GM13977 (cell line): Measurements from ENCODE around the gene HSPA4.
"Not testable (repeated sequence)": the region's sequence is repeated elsewhere in the genome, so short reads cannot be mapped to it uniquely, and the experiment has no call there.

Experiments
- DNase-seq: peaks from one replicate; pipeline ENCODE4 v3.0.0; 2012; ENCODE audit warnings: low spot score
- in situ Hi-C: fragments of 300-500 bp; cut with MboI; formaldehyde crosslinking; loops from one replicate; pipeline ENCODE4 v1.12.0; 2022; ENCODE audit warnings: low sequenced_read_pairs, low pct_unique_long_range_greater_than_20kb, mixed read lengths, inconsistent platforms; ENCODE audit not compliant: unreplicated experiment
- TF ChIP-seq, protein P1 (sequence below): IDR thresholded peaks from 2 replicates; pipeline ENCODE4 v1.5.1; 2012; ENCODE audit warnings: mild to moderate bottlenecking, control low read depth; ENCODE audit not compliant: insufficient read depth; ENCODE audit errors: extremely low read depth, missing control alignments

The HSPA4 gene

DNA sequence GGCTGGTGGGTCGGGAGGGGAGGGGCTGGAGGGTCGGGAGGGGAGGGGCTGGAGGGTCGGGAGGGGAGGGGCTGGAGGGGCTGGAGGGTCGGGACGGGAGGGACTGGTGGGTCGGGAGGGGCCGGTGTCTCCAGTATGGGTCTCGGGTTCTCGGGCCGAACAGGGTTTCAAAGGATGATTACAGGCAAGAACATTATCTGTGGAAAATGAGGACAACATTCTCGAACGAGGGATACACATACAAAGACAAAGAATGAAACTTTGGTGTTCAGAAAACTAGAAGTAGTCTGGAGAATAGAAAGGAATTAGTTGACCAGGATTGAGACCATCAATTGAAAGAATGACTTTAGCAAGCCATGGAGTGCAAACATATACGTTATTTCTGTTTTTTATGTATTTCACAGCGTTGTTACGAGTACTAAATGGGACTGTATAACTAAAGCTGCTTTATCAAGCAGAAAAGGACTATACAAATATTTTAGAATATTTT lies 25.1 kb upstream of the HSPA4 start:
- no peak for DNase-seq
- in situ Hi-C loops, result no loop called here

GRCh38 chr5:133029416-133029815 lies 22.4 kb upstream of the HSPA4 start:
- DNase-seq, result no peak
- TF ChIP-seq, protein P1, sequence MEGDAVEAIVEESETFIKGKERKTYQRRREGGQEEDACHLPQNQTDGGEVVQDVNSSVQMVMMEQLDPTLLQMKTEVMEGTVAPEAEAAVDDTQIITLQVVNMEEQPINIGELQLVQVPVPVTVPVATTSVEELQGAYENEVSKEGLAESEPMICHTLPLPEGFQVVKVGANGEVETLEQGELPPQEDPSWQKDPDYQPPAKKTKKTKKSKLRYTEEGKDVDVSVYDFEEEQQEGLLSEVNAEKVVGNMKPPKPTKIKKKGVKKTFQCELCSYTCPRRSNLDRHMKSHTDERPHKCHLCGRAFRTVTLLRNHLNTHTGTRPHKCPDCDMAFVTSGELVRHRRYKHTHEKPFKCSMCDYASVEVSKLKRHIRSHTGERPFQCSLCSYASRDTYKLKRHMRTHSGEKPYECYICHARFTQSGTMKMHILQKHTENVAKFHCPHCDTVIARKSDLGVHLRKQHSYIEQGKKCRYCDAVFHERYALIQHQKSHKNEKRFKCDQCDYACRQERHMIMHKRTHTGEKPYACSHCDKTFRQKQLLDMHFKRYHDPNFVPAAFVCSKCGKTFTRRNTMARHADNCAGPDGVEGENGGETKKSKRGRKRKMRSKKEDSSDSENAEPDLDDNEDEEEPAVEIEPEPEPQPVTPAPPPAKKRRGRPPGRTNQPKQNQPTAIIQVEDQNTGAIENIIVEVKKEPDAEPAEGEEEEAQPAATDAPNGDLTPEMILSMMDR, result no peak
- in situ Hi-C loops, result no loop called here

More for the DNA sequence above, 25.1 kb upstream of the HSPA4 start:
- TF ChIP-seq, protein P1, result no peak

DNA sequence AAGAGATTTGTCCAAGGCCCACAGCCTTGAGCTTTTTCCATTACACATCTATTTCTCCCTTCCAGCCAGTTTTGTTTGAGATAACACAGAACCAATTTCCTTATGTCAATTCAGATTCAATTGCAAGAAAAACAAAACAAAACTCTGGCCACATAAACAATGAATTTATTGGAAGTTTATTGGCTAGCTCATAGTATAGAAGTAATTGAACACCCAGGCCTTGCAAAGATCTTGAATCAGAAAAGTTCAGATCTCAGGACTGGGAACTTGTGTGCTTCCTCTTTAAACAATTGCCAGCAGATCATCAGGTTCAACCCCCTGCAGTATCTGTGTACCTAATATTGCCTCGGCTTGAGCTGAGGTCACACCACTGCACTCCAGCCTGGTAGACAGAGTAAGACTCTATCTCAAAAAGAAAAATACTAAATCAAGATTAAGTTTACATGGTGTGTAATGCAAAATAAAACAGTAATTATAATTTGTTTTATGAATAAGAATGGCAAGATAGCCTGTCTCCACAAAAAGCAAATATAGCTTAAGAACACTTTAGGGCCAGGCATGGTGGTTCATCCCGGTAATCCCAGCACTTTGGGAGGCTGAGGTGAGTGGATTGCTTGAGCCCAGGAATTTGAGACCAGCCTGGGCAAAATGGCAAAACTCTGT lies 21.3 kb upstream of the HSPA4 start:
- DNase-seq, result no peak
- in situ Hi-C loops, result no loop called here
- TF ChIP-seq, protein P1, result no peak

GRCh38 chr5:133032852-133033742 lies 18.7 kb upstream of the HSPA4 start:
- in situ Hi-C loops, result no loop called here
- DNase-seq, result peak; percentile 37
- TF ChIP-seq, protein P1, result no peak

GRCh38 chr5:133034064-133034463 lies 17.7 kb upstream of the HSPA4 start:
- in situ Hi-C loops, result no loop called here
- TF ChIP-seq, protein P1, result no peak
- no peak for DNase-seq

- TF ChIP-seq, protein P1, result no peak
- no peak for DNase-seq
- in situ Hi-C loops, result no loop called here
Observed at GRCh38 chr5:133035224-133035623, 16.6 kb upstream of the HSPA4 start.

DNA sequence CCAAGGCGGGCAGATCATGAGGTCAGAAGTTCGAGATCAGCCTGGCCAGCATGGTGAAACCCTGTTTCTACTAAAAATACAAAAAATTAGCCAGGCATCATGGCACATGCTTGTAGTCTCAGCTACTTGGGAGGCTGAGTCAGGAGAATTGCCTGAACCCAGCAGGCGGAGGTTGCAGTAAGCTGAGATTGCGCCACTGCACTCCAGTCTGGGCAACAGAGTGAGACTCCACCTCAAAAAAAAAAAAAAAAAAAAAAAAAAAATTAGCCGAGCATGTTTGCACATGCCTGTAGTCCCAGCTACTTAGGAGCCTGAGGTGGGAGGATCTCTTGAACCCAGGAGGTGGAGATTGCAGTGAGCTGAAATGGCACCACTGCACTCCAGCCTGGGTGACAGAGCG lies 15.1 kb upstream of the HSPA4 start:
- DNase-seq, in situ Hi-C loops: not testable (repeated sequence)
